DMS114 treated with DMSO at 0.1 percent for 48 hours (cell line): ENCODE measurements around the gene GAS7.
"Not testable (repeated sequence)": the region's sequence is repeated elsewhere in the genome, so short reads cannot be mapped to it uniquely, and the experiment has no call there.

Experiments
- DNase-seq: peaks from one replicate; lab custom pipeline; 2025; ENCODE audit not compliant: unreplicated experiment; lab: John Stamatoyannopoulos, UW

The GAS7 gene

DNA sequence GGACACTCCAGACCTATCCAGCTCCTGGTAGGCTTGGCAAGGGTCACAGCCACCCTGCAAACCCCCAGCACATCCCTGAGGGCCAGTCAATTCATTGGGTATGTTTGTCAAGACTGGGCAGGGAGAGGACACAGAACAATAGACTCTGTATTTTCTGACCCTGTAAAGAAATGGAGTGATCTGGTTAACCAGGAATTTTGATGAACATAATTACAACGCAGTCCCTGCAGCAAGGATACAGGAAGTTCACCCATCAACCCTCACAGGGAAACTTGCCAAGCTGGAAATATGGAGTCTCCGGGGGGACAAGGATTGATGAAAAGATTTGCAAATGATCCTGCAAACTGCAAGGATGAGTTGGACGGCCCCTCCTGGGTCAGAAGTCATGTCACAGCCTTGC, 167.3 kb downstream of the GAS7 start:
- no peak for DNase-seq

DNA sequence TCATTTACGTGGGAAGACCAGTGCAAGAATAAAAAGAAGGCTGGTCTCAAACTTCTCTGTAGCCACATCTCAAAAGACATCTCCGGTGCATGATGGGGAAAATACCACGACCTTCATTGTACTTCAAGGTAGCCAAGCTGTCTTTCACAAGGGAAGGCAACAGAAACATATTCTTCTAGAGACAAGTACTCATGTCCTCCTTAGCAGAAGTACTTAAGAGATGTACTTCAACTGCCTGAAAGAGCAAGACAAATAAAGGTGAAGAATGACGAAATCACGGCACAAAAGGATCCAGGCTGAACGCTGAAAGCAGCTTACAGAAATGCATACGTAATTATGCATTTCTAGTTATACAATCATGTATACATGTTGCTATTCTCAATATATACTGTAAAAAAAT, 169.3 kb downstream of the GAS7 start:
- DNase-seq = no peak

DNA sequence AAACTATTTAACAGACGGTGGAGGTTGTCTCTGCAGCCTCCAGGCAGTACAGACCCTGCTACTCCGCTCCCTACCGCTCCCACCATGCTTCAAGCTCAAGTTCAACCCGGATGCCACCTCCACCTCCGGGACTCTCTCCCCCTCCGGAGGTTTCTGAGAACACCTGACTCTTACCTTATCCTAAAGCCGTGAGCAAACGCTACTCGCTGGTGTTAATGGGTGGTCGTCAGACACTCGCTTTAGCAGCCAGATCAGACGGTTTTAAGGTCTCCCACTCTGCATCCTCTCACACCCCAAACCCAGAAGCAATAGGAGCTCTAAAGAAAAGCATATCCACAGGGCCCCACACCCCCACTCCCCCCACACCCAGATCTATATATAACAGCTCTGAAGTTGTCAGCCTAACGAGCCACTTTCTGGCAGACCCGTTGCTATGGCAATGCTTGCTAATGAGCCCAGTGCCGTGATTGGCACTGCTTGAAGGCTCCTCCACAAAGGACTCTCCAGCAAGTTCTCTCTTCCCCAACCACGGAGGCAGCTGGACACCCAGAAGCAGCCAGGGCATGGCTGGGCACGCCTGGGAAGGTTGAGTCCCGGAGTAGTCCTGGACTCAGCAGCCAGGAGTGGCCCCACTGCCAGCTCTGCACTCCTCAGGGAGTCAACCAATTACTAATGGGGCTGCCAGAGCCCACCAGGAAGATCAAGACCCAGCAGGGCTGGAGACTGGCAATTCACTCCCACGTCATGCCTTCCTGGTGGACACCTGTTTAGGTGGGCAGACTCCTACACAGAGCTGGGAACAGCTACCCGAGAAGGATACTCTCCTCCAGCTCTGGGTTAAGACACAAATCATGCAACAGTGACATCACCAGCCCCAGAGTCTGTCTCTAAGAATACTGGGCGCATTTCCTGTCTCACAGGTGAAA, 172.2 kb downstream of the GAS7 start:
- no peak for DNase-seq

DNA sequence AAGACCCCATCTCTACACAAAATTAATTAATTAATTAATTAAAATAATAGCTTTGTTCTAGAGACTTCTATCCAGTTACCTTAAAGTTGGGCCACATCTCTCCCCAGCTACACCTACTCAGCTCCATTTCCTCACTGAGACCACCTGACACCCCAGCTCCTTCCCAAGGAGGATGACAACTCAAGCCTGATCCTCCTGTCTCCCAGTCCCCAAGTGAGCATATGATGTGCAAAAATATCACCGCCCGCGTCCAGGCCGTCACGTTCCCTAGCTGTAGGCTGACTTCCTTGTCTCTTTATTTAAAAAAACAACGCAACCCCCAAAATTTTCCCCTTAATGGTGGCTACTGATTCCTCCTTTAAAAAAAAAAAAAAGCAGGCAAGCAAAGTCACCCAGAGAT, 173.2 kb downstream of the GAS7 start:
- no peak for DNase-seq

DNA sequence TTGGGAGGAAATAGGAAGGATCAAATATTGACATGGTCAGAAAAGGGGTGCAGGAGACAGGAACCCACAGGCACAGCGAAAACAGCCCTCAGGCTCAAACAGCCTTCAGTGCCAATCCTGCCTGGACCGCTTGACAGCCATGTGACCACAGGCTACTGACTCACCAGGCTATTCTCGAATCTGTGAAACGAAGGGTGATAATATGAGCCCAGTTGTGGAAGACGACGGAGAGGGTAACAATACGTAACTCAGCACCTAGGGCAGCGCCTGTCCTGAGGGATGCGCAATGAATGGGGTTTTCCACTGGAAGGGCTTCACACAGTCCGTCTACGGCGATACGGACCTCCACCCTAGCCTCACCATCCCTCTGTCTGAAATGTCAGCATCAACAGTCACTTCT, 176.0 kb downstream of the GAS7 start:
- DNase-seq = no peak

DNA sequence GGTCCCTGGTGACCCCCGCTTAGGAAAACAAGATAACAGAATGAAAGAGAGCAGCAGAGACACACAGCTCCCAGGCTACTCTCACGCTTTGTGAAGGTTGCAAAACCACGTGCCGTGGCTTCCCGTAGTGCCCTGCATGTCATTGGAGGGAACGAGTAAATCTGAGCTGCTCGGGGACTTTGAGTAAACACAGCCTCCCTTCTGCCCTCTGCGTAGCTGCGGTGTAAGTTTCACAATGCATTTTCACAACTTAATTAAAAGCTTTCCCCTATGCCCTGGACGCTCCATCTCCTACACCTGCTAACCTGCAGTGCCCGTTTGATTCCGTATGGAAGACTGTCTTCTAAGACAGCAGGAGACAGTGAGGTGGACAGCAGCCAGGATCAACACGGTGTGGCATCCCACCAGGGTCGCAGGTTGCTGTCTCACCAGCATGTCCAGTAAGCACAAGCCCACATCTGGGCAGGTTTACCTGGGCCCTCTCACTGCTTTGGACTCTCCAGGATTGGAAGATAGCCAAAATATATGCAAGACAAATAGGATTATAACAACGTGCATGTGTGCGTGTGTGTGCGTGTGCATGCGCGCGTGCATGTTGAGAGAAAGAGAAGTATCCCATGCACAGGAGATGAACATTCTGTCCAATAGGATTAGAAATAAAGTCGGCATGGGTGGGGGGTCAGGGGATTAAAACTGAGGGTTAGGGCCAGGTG, 177.0 kb downstream of the GAS7 start:
- no peak for DNase-seq

DNA sequence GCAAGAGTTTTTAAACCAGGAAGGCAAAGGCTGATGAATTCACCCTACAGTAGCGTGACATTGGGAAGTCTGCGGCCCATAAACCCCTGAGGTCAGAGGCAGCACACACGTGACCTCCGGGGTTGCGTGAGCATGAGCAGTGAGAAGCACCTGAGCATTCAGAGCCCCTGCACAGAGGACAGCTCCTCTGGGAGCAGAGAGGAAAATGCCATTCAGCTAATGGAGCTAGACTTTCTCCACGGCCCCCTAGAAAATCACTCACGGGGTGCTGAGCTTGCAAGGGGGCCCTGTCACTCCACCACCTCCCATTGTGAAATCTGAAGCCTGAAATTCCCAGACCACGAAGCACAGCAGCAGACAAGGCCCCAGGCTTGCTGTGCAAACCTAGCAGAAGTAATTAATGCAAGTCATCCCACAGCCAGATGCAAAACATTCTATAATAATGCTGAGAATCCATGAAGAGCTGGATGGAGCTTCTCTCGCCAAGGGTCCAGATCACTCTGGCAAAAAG, 178.4 kb downstream of the GAS7 start:
- DNase-seq = no peak

DNA sequence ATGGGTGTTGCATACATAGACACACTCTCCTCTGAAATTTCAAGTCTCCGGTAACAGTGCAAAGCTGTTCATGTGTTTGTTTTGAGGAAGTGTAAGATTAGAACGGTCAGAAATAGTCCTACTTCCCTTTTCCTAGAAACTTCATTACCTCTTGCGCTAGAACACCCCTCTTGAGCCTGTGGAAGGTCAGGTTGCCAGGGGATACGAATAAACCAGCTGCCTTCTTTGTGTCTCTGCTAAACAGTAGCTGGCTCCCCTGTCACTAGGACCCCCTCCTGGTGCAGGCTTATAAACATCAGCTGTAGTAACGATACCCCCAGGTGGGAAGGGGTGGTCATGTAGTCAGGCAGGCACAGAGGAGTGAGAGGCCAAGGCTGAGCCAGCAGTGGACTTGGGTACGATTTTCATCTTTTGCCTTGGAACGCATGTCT, 179.9 kb downstream of the GAS7 start:
- no peak for DNase-seq

DNA sequence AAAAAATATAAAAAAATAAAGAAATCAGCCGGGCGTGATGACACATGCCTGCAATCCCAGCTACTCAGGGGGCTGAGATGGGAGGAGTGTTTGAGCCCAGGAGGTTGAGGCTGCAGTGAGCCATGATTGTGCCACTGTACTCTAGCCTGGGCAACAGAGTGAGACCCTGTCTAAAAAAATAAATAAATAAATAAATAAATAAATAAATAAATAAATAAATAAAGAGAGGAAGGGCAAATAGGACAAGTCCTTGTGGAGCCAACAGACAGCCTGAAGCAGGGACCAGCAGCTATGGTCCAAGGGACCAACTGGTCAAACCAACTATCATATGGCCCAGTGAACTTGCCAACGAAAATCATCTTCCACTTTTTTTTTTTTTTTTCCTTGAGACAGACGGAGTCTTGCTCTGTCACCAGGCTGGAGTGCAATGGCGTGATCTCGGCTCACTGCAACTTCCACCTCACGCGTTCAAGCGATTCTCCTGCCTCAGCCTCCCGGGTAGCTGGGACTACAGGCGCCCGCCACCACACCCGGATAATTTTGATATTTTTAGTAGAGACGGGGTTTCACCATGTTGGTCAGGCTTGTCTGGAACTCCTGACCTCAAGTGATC, 181.3 kb downstream of the GAS7 start:
- DNase-seq = not testable (repeated sequence)

DNA sequence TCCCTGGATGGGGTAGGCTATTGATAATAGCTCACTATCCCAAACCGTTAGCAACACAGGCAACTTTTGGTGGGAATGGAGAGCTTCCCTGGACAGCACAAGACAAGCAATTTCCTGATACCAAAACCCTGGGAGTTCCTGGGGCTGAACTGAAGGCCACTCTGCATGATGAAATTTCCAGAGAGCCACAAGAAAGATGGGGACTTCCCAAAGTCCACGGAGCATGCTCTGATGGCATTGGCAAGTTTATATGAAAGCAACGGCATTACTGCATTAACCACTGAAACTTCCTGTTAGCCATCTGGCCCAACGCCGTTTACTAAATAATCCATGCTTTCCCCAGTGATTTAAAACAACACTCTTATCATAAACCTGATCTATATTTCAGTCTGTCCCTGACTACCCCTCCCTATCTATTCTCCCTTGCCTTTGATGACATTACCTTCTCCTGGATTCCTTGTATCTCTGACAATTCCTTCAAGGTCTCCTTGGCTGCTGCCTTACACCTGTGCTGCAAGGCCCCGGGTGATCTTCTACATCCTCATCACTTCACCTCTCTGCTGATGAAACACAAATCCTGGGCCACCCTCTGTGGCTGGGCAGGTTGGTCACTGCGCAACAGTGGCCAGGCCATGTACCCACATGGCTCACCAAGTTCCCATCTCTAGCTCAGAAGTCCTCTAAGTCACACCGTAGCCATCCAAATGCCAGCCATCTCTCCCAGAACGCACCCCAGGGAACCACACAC, 184.9 kb downstream of the GAS7 start:
- DNase-seq = no peak

DNA sequence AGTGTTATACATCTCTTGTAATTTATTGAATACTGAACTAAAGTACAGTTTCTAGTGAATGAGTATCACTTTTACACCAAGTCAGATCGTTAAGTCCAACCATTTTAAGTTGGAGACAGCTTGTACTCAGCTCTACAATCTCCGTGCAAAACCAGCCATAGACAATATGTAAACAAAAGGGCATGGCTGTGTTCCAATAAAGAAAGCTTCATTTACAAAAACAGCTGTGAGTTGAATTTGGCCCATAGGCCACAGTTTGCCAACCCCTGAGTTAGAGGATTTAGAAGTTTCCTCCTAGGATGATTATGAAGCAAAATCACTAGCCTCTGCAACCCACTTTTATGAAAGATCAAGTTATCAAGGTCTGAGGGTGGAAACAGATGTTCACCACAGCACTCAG, 187.7 kb downstream of the GAS7 start:
- no peak for DNase-seq

DNA sequence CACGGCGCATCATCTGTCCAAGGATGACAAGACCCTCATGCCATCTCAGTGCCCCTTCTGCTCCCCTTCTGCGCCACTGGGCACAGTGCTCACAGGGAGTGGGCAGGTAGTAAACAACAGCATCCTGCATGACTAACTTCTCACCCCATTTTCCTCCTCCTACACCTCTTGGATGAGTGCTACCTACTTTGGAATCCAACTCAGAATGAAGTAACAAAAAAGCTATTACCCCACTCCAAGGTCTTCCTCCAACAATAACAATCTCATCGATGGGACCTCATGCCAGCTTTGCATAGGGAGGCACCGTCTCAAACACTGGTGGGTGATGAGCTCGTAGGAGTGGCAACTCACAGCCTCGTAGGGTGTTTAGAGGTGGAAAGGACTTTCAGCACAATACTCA, 194.7 kb downstream of the GAS7 start:
- no peak for DNase-seq

DNA sequence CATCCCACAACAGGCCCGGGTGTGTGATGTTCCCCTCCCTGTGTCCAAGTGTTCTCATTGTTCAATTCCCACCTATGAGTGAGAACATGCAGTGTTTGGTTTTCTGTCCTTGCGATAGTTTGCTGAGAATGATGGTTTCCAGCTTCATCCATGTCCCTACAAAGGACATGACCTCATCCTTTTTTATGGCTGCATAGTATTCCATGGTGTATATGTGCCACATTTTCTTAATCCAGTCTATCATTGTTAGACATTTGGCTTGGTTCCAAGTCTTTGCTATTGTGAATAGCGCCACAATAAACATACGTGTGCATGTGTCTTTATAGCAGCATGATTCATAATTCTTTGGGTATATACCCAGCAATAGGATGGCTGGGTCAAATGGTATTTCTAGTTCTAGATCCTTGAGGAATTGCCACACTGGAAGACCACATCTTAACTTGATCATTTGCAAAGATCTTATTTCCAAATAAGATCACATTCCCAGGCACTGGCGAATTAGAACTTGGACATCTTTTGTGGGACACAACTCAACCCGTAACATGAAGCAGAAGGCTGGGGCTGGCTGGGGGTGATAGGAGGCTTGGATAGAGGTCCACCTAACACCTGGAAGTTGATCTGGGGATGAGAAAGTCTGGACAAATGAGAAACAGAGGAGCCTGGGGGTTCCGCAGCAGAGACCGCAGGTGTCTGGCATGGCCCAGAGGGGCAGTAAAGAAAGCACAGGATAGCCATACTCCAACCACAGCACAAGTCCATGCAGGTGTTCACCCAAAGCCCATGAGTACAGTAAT, 195.6 kb downstream of the GAS7 start:
- not testable (repeated sequence) for DNase-seq

DNA sequence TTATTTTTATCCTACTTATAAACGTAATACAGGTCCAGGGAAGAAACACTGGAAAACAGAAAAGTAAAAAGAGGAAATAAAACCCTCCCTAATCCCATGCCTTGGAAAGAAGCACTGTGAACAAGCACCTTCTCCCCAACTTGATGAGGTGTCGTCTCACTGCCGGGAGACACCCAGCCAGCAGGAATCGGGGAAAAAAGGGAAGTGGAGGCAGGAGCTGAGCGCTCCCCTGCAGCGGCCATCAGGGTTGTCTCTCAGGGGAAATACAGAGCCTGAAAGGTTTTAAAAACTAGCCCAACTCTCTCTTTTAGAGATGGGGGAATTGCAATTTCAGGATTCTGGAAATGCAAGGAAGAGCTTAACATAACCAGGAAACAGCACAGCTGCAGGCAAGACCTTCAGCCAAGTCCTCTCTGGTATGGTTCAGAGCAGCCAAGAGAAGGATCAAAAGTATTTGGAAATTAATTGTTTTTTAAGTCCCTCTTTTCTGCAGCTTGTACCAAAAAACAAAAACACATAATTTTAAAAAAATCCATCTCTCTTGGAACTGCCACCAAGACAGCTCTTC, 197.0 kb downstream of the GAS7 start:
- no peak for DNase-seq

DNA sequence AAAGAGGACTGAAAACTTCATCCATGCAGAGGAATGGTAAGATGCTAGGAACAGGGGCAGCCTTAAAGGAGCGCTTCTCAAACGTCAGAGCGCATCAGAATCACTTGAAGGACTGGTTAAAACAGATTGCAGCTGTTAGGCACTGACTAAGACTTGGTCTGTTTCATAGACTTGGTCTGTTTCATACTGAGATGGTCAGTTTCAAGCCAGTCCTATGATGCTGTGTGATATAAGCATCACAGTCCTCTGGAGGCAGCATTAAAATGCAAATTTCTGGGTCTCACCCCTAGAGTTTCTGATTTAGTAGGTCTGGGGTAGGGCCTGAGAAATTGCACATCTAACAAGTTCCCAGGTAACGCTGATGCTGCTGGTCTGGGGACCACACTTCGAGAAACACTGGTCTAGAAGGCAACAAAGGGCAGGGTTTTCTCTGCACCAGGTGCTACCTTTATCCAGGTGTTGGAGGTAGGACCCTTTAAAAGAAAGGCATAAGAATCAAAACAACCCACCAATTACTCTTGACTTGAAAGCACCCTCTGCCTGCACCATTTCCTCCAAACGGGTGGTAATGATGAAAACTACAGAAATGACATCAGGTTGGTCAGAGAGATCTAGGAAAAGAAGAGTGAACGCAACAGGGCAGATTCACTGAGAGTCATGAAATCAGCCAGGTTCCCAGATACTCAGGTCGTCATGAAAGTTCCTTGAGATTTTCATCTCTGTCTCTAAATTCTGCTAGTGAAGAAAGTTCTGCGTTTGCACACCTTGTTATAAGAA, 198.3 kb downstream of the GAS7 start:
- no peak for DNase-seq

DNA sequence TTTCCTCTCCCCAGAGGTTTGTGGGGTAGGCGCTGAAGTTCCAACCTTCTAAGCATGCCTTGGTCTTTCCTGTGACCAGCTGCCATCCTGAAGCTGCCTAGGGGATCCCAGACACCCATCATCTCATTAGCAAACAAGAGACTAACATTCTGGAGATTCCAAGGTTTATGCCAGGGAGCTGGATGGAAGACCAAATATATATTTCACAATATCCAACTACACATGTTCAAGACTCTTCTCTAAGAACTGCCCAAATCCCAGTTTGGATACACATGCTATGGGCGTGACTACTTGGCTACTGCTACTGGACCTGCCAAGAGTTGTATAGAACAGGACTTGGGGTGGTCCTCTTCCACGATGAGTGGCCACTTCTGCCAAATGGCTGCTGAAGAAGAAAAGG, 200.3 kb downstream of the GAS7 start:
- DNase-seq = no peak

DNA sequence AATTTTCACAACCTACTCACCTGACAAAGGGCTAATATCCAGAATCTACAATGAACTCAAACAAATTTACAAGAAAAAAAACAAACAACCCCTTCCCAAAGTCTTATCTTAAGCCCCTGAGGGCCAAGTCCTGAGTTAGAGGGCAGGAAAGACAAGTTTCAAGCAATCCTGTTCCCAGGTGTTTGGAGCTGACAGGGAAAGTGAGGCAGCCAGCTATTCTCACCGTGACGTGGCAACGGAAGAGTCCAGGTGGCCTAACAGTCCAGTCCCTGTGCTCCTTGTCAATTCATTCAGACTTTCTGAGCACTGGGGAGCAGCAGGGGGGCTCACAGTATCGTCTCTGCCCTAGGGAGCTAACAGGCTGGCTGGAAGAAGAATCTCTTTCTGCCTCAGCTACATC, 203.6 kb downstream of the GAS7 start:
- no peak for DNase-seq

DNA sequence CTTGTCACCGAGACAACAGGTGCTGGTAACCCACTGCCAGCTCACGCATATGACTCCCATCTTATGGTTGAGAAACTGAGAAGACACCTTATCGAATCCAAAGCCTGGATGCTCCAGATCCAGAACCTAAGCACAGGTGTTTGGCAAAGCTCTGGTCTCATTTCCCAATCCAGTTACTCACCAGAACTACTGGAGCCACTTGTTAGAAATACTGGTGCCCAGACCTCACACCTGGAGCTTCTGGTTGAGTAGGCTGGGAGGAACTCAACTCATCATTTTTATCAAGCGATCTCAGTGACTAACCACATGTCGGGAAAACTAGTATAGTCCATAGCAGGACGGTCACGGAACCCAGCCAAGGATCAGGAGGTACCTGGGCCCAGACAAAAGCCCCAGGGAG, 206.6 kb downstream of the GAS7 start:
- DNase-seq = no peak

DNA sequence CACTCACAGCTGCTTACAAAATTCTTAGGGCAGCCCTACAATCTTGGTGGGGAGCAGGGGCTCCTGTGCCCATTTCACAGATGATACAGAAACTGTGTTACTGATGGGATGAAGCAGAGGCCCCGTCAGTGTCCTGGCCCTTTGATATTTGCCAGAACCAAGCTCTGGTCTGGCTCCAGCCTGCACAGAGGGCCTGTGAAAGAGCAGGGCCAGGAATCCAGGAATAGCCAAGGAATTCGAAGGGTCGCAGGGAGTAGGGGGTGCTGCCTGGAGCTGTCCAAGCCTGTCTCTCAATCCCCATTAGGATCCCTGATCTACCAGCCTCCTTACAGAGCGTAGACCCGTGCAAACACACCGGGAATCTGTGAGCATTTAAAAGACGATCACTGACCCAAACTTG, 207.1 kb downstream of the GAS7 start:
- DNase-seq = no peak
